PC-3 (cell line): ENCODE results near the gene CDC34. TPM values are rescaled to one million over a fixed set of nuclear protein-coding genes. Genes with fewer than 3 reads are reported as not detected.

Source experiments
- ATAC-seq: fragments of 200-7000 bp; cut with Tn5 transposase; 2 replicates; pipeline ENCODE4 v1.9.1; 2020; ENCODE audit warnings: mild to moderate bottlenecking, moderate library complexity
- BruUV-seq: library from RNA; stranded (reverse); fragments of 400-500 nt; replicated peaks from 2 replicates; lab custom pipeline; 2021; lab: Mats Ljungman, UMichigan
- CTCF ChIA-PET: fragments of 300-600 bp; sonication (Branson Sonifier 250); formaldehyde crosslinking; loops from one replicate; lab custom pipeline; 2022; ENCODE audit warnings: antibody characterized with exemption; lab: Charles Lee
- POLR2A ChIA-PET: fragments of 300-600 bp; sonication (Branson Sonifier 250); formaldehyde crosslinking; loops from one replicate; lab custom pipeline; 2022; ENCODE audit warnings: antibody characterized with exemption; ENCODE audit not compliant: unreplicated experiment; lab: Charles Lee
- DNase-seq: peaks from one replicate; pipeline ENCODE4 v3.0.0-alpha.2; 2015
- H2AFZ ChIP-seq: fragments of 300-600 bp; sonication (generic); 2 replicates; pipeline ENCODE4 v1.6.0; 2016; ENCODE audit warnings: antibody characterized with exemption, low read length
- H3F3A ChIP-seq: fragments of 300-600 bp; sonication (generic); one replicate; pipeline ENCODE4 v1.6.0; 2017; ENCODE audit warnings: antibody characterized with exemption, low read length, control low read depth, mild to moderate bottlenecking; ENCODE audit not compliant: unreplicated experiment
- H3K27ac ChIP-seq: fragments of 300-600 bp; sonication (generic); 2 replicates; pipeline ENCODE4 v1.5.1; 2016; ENCODE audit warnings: mild to moderate bottlenecking, low read length
- H3K27me3 ChIP-seq: fragments of 300-600 bp; sonication (generic); 2 replicates; pipeline ENCODE4 v1.6.1; 2016; ENCODE audit warnings: low read length, mixed read lengths
- H3K36me3 ChIP-seq: fragments of 300-600 bp; sonication (generic); 2 replicates; pipeline ENCODE4 v1.6.1; 2016; ENCODE audit warnings: low read depth, mixed run types, low read length, mixed read lengths
- H3K4me1 ChIP-seq: fragments of 300-600 bp; sonication (generic); 2 replicates; pipeline ENCODE4 v1.5.1; 2016; ENCODE audit warnings: low read length; ENCODE audit not compliant: insufficient read depth
- H3K4me2 ChIP-seq: fragments of 300-600 bp; sonication (generic); 2 replicates; pipeline ENCODE4 v1.6.0; 2016; ENCODE audit warnings: low read length
- H3K4me3 ChIP-seq: fragments of 300-600 bp; sonication (generic); 2 replicates; pipeline ENCODE4 v1.5.1; 2016; ENCODE audit warnings: mild to moderate bottlenecking, low read length, mixed read lengths
- H3K79me2 ChIP-seq: fragments of 300-600 bp; sonication (generic); 2 replicates; pipeline ENCODE4 v1.6.1; 2017; ENCODE audit warnings: low read length, mixed read lengths
- H3K9ac ChIP-seq: fragments of 300-600 bp; sonication (generic); 2 replicates; pipeline ENCODE4 v1.6.0; 2016; ENCODE audit warnings: mild to moderate bottlenecking, low read length
- H3K9me2 ChIP-seq: fragments of 300-600 bp; sonication (generic); replicated peaks from 2 replicates; pipeline ENCODE4 v1.6.1; 2016; ENCODE audit warnings: mixed run types, low read length, mixed read lengths
- H3K9me3 ChIP-seq: fragments of 300-600 bp; sonication (generic); 2 replicates; pipeline ENCODE4 v1.6.1; 2016; ENCODE audit warnings: low read length, mixed read lengths
- H4K20me1 ChIP-seq: fragments of 300-600 bp; sonication (generic); 2 replicates; pipeline ENCODE4 v1.6.1; 2016; ENCODE audit warnings: low read length, mixed read lengths
- CTCF ChIP-seq: fragments of 300-600 bp; sonication (generic); conservative IDR thresholded peaks from 2 replicates; pipeline ENCODE4 v1.5.1; 2017; ENCODE audit warnings: antibody characterized with exemption, low read depth, mild to moderate bottlenecking, low read length
- EZH2 ChIP-seq: fragments of 300-600 bp; sonication (generic); IDR thresholded peaks from one replicate; pipeline ENCODE4 v1.6.1; 2017; ENCODE audit warnings: antibody characterized with exemption, mild to moderate bottlenecking, low read length; ENCODE audit not compliant: unreplicated experiment
- EZH2phosphoT487 ChIP-seq: fragments of 300-600 bp; sonication (generic); IDR thresholded peaks from 2 replicates; pipeline ENCODE4 v1.6.1; 2018; ENCODE audit warnings: mild to moderate bottlenecking, antibody characterized with exemption, low read length, borderline replicate concordance
- intact Hi-C: fragments of 100-400 bp; cut with micrococcal nuclease; formaldehyde crosslinking; loops from 2 replicates; pipeline ENCODE4 v1.9.0; 2023
- total RNA-seq: library from RNA; depleted of rRNA; stranded (reverse); fragments of >200 nt; gene quantifications from 2 replicates; pipeline ENCODE4 v1.2.3, GENCODE V29; 2014

The CDC34 gene
- total RNA-seq, 1 experiment from 2014 or later, result 119 TPM

- no peaks in the 10 kb centered on the region for H3F3A ChIP-seq
- no TSS peak for BruUV-seq
- H2AFZ ChIP-seq, result no peak overlapping the region
- H3K4me1 ChIP-seq, result no peaks in the 10 kb centered on the region; the same call in 1 of the 2 replicates
- H4K20me1 ChIP-seq, result no peaks in the 10 kb centered on the region
- no peak for ATAC-seq
- H3K9ac ChIP-seq, result no peak overlapping the region
- intact Hi-C loops, result no loop called here
- CTCF ChIA-PET, result interaction anchor here (0.8 kb wide), 1 partner anchor 24 kb away, joined by 3 read pairs; the partner anchor contains the start of gene CDC34
- H3K27ac ChIP-seq, result no peak overlapping the region
- no peak for DNase-seq
- H3K4me2 ChIP-seq, result no peak overlapping the region
- POLR2A ChIA-PET, result no interaction called here
- H3K9me2 ChIP-seq, result no peaks in the 10 kb centered on the region
- H3K27me3 ChIP-seq, result no peaks in the 10 kb centered on the region
- no peaks in the 10 kb centered on the region for H3K36me3 ChIP-seq
- no peak overlapping the region for H3K4me3 ChIP-seq
- TF ChIP-seq CTCF (no peak), EZH2phosphoT487 (no peak), EZH2 (no peak)
- H3K79me2 ChIP-seq, result no peaks in the 10 kb centered on the region
- no peaks in the 10 kb centered on the region for H3K9me3 ChIP-seq
Observed at GRCh38 chr19:555474-555808, 23.9 kb downstream of the CDC34 start.

DNA sequence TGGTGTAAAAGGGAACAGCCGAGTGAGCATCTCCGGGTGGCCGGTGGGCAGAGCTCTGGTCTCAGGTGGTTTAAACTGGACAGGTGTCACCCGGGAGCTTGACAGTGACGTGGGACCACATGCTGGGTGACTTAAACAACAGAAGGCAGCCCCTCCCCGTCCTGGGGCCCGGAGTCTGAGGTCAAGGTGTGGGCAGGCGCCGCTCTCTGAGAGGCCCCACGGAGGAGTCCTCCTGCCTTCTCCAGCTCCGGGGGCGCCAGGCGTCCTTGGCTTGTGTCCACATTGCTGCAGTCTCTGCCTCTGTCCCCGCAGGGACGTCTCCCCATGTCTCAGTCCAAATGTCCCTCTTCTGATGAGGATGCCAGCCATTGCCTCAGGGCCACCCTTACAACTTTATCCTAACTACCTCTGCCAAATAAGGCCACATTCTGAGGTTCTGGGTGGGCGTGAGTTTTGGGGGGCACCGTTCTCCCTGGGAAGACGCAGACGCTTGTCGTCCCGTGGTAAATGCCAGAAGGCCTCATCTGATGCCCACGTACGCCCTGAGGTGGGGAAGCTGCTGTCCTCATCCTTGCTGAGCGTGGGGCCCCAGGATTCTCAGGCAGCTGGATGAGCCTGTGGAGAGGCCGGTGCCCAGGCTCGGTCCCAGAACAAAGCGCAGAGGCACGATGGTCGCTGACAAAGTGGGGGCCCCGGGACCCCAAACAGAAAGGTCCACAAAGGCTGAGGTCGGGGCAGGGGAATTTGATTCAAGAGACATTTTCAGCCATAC is 25.2 kb downstream of the CDC34 start:
- H2AFZ ChIP-seq, result no peak overlapping the region
- BruUV-seq, result no TSS peak
- no peaks in the 10 kb centered on the region for H3K36me3 ChIP-seq
- H3K4me2 ChIP-seq, result no peak overlapping the region
- no peaks in the 10 kb centered on the region for H3K9me3 ChIP-seq
- no peaks in the 10 kb centered on the region for H3K9me2 ChIP-seq
- H3K4me1 ChIP-seq, result no peaks in the 10 kb centered on the region; the same call in 1 of the 2 replicates
- ChIA-PET POLR2A (no interaction called here), CTCF (no interaction called here)
- H3K79me2 ChIP-seq, result no peaks in the 10 kb centered on the region
- H3K4me3 ChIP-seq, result no peak overlapping the region
- no peaks in the 10 kb centered on the region for H3F3A ChIP-seq
- H3K27ac ChIP-seq, result no peak overlapping the region
- H3K27me3 ChIP-seq, result no peaks in the 10 kb centered on the region
- no peak for DNase-seq
- H3K9ac ChIP-seq, result no peak overlapping the region
- no peak for ATAC-seq
- H4K20me1 ChIP-seq, result no peaks in the 10 kb centered on the region
- intact Hi-C loops, result no loop called here
- TF ChIP-seq CTCF (no peak), EZH2 (no peak), EZH2phosphoT487 (no peak)

- ChIA-PET POLR2A (no interaction called here), CTCF (no interaction called here)
- Histone ChIP-seq H3K79me2 (no peaks in the 10 kb centered on the region), H3K4me1 (no peaks in the 10 kb centered on the region; the same call in 1 of the 2 replicates), H3K36me3 (no peaks in the 10 kb centered on the region), H3K4me2 (no peak overlapping the region), H3K27ac (no peak overlapping the region), H3K9me2 (no peaks in the 10 kb centered on the region), H2AFZ (no peak overlapping the region), H3K27me3 (no peaks in the 10 kb centered on the region), H3K9me3 (no peaks in the 10 kb centered on the region), H3F3A (no peaks in the 10 kb centered on the region), H3K4me3 (no peak overlapping the region), H4K20me1 (no peaks in the 10 kb centered on the region), H3K9ac (no peak overlapping the region)
- no TSS peak for BruUV-seq
- no peak for DNase-seq
- intact Hi-C loops, result no loop called here
- no peak for TF ChIP-seq CTCF
- TF ChIP-seq EZH2, result no peak
- no peak for TF ChIP-seq EZH2phosphoT487
- no peak for ATAC-seq
Observed at GRCh38 chr19:558770-559439, 27.3 kb downstream of the CDC34 start.
